ENCODE results near the gene TBC1D13. TPM values are rescaled to one million over a fixed set of nuclear protein-coding genes. Genes with fewer than 3 reads are reported as not detected.

Gene TBC1D13
- total and polyA plus RNA-seq, 2 of the 13 experiments (the other 11 are each of a cell fraction or from before 2014, with no cell fraction given), result 17.9 to 19.7 TPM

DNA sequence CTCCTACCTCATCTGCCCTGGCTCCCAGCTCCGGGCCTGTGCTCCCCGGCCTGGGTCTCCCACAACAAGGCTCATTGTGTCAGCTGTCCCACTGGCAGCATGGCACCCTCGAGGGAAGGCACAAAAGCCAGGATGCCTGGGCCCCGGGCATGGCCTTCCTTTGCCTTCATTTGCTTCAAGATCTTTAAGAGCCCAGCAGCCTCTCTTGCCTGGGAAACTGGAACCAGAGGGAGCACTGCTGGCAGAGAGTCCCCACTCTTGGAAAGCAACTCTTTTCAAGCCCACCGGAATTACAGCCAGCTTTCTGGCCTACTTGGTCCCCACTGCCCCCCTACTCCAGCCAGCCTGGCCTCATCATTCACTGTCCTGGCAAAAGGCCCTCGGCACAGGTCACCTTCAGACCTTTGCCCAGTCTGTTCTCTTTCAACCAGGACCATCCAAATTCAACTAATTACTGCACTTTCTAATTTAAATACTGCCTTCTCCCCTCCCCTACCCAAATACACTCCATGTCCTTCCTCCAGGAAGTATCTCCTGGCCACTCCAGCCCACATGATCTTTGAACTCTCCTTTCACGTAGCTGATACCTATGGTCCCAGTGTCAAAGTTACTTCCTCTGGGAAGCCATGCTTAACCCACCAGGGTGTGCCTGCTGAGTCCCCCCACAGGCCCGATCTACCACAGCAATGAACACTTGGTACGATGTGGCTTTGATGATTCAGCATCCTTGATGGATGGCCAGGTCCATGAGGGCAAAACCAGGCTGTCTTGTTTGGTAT is 24.2 kb upstream of the TBC1D13 start (continued):
- TF ChIP-seq CHD4 (IDR thresholded peaks at IDR 0.05; ENCODE audit: borderline replicate concordance, low read length) (0 out of 2 replicates have a peak, but pooled peaks have one; percentile 61), NONO (IDR thresholded peaks at IDR 0.05) (no peak), NONO (CRISPR knock-in tag; conservative IDR thresholded peaks at IDR 0.05) (0 out of 2 replicates have a peak, but pooled peaks have one; percentile 36), SALL1 (CRISPR knock-in tag; IDR thresholded peaks at IDR 0.05) (peak; percentile 40; the same call in 1 of the 2 replicates), FOXP4 (CRISPR knock-in tag; IDR thresholded peaks at IDR 0.05) (no peak), GTF2F1 (IDR thresholded peaks at IDR 0.05; ENCODE audit: low read length) (no peak), EHMT2 (IDR thresholded peaks at IDR 0.05; ENCODE audit: borderline replicate concordance, low read depth, low read length) (no peak), POLR2AphosphoS2 (IDR thresholded peaks at IDR 0.05; ENCODE audit: low read depth, low read length) (no peak), STAT5B (CRISPR knock-in tag; IDR thresholded peaks at IDR 0.05) (no peak), ZNF414 (CRISPR knock-in tag; IDR thresholded peaks at IDR 0.05) (no peak), ZBTB7B (CRISPR knock-in tag; IDR thresholded peaks at IDR 0.05) (0 out of 2 replicates have a peak, but pooled peaks have one; percentile 70), HDAC2 (CRISPR knock-in tag; IDR thresholded peaks at IDR 0.05) (peak; percentile 28; the same call in 1 of the 2 replicates), KDM3A (CRISPR knock-in tag; IDR thresholded peaks at IDR 0.05; ENCODE audit: low read depth) (no peak), KAT8 (CRISPR knock-in tag; IDR thresholded peaks at IDR 0.05) (peak; percentile 46; the same call in 1 of the 2 replicates), LCORL (IDR thresholded peaks at IDR 0.05) (0 out of 2 replicates have a peak, but pooled peaks have one; percentile 10), LCORL (CRISPR knock-in tag; IDR thresholded peaks at IDR 0.05) (no peak), TBX2 (CRISPR knock-in tag; IDR thresholded peaks at IDR 0.05; ENCODE audit: borderline replicate concordance) (peak; percentile 18; the same call in 1 of the 2 replicates), ISL2 (CRISPR knock-in tag; IDR thresholded peaks at IDR 0.05) (no peak), ZNF556 (CRISPR knock-in tag; IDR thresholded peaks at IDR 0.05; ENCODE audit: borderline replicate concordance) (no peak), MED1 (CRISPR knock-in tag; IDR thresholded peaks at IDR 0.05) (peak; percentile 27; the same call in 1 of the 2 replicates), MAFK (conservative IDR thresholded peaks at IDR 0.05 in 1 of 2, IDR thresholded peaks at IDR 0.05 in 1 of 2; ENCODE audit: low read length in 2 of 2) (peak; percentile 70 to 73; a peak in 3 of 4 replicates), ZFYVE20 (CRISPR knock-in tag; IDR thresholded peaks at IDR 0.05; ENCODE audit: borderline replicate concordance, low read depth) (0 out of 2 replicates have a peak, but pooled peaks have one; percentile 46), ZNF24 (IDR thresholded peaks at IDR 0.05) (no peak), SKIL (CRISPR knock-in tag; IDR thresholded peaks at IDR 0.05; ENCODE audit: borderline replicate concordance) (peak; percentile 24; the same call in 1 of the 2 replicates), NCOA2 (CRISPR knock-in tag; IDR thresholded peaks at IDR 0.05) (0 out of 2 replicates have a peak, but pooled peaks have one; percentile 21)
- TF ChIP-seq, protein P1, sequence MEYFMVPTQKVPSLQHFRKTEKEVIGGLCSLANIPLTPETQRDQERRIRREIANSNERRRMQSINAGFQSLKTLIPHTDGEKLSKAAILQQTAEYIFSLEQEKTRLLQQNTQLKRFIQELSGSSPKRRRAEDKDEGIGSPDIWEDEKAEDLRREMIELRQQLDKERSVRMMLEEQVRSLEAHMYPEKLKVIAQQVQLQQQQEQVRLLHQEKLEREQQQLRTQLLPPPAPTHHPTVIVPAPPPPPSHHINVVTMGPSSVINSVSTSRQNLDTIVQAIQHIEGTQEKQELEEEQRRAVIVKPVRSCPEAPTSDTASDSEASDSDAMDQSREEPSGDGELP (IDR thresholded peaks at IDR 0.05; ENCODE audit: borderline replicate concordance, low read depth), result no peak
